Measurements from ENCODE around the gene BAHD1. TPM values are rescaled to one million over a fixed set of nuclear protein-coding genes. Genes with fewer than 3 reads are reported as not detected.

The BAHD1 gene
- total and polyA plus RNA-seq, 2 experiments from 2014 or later = 11.2 to 40.1 TPM

GRCh38 chr15:40418126-40418525 lies 22.6 kb upstream of the BAHD1 start:
- H3K4me2 ChIP-seq = no peak overlapping the region
- ATAC-seq = no peak
- no peaks in the 10 kb centered on the region for H3K9me3 Mint-ChIP-seq
- no peak overlapping the region for H3K4me3 Mint-ChIP-seq
- H3K4me1 ChIP-seq (ENCODE audit: insufficient read depth) = peaks cover 16% of the 10 kb centered on the region
- peaks cover 22% of the 10 kb centered on the region for H3K36me3 ChIP-seq (ENCODE audit: insufficient read depth)
- peaks cover 45% of the 10 kb centered on the region for H3K36me3 Mint-ChIP-seq (ENCODE audit: low read depth)
- no peak overlapping the region for H3K27ac Mint-ChIP-seq
- peaks cover 8% of the 10 kb centered on the region; the same call in 2 of the 3 replicates for H3K4me1 Mint-ChIP-seq
- H3K27me3 ChIP-seq (ENCODE audit: insufficient read depth) = 0 out of 2 replicates have a peak, but pooled peaks cover 5% of the 10 kb centered on the region
- DNase-seq (ENCODE audit: low spot score) = no peak
- no peak overlapping the region; the same call in 1 of the 2 replicates for H3K27ac ChIP-seq (ENCODE audit: low read depth)
- TF ChIP-seq POLR2AphosphoS5 (IDR thresholded peaks at IDR 0.05; ENCODE audit: low read depth) (no peak), STAT1 (IDR thresholded peaks at IDR 0.05; ENCODE audit: unreplicated experiment) (no peak), ZNF331 (CRISPR knock-in tag; IDR thresholded peaks at IDR 0.05; ENCODE audit: low read depth) (no peak), NANOG (IDR thresholded peaks at IDR 0.05; ENCODE audit: borderline replicate concordance) (no peak), EZH2 (IDR thresholded peaks at IDR 0.05; ENCODE audit: low read depth, unreplicated experiment) (no peak)
- peaks cover 17% of the 10 kb centered on the region for H3K27me3 Mint-ChIP-seq (ENCODE audit: insufficient read depth, low read depth, poor library complexity)
- H3K9me2 ChIP-seq (ENCODE audit: insufficient read depth) = no peaks in the 10 kb centered on the region
- no peak overlapping the region for H2AFZ ChIP-seq
- peaks cover 16% of the 10 kb centered on the region for H3F3A ChIP-seq (replicated peaks; ENCODE audit: low read depth)
- H3K4me3 ChIP-seq = no peak overlapping the region
- H4K20me1 ChIP-seq (replicated peaks; ENCODE audit: insufficient read depth) = no peaks in the 10 kb centered on the region; the same call in 1 of the 2 replicates
- H3K79me2 ChIP-seq (replicated peaks; ENCODE audit: insufficient read depth) = no peaks in the 10 kb centered on the region

- H3K79me2 ChIP-seq (replicated peaks; ENCODE audit: insufficient read depth) = no peaks in the 10 kb centered on the region
- TF ChIP-seq JUNB (IDR thresholded peaks at IDR 0.05; ENCODE audit: unreplicated experiment) (no peak), EZH2phosphoT487 (IDR thresholded peaks at IDR 0.05; ENCODE audit: unreplicated experiment) (no peak), CTCF (conservative IDR thresholded peaks at IDR 0.05; ENCODE audit: low read depth in 2 of 2) (no peak), NANOG (IDR thresholded peaks at IDR 0.05; ENCODE audit: borderline replicate concordance) (no peak)
- H3K27ac Mint-ChIP-seq = no peak overlapping the region
- H3K36me3 ChIP-seq (ENCODE audit: insufficient read depth) = 0 out of 2 replicates have a peak, but pooled peaks cover 9% of the 10 kb centered on the region
- H4K20me1 ChIP-seq (replicated peaks; ENCODE audit: insufficient read depth) = no peaks in the 10 kb centered on the region; the same call in 1 of the 2 replicates
- peaks cover 16% of the 10 kb centered on the region for H3F3A ChIP-seq (replicated peaks; ENCODE audit: low read depth)
- peaks cover 17% of the 10 kb centered on the region for H3K27me3 Mint-ChIP-seq (ENCODE audit: insufficient read depth, low read depth, poor library complexity)
- ATAC-seq (no peak), DNase-seq (ENCODE audit: low spot score) (no peak)
- H3K4me1 ChIP-seq (ENCODE audit: insufficient read depth) = peaks cover 16% of the 10 kb centered on the region
- no peak overlapping the region for H3K4me3 ChIP-seq
- H3K9me2 ChIP-seq (ENCODE audit: insufficient read depth) = no peaks in the 10 kb centered on the region
- peaks cover 8% of the 10 kb centered on the region; the same call in 2 of the 3 replicates for H3K4me1 Mint-ChIP-seq
- no peaks in the 10 kb centered on the region for H3K9me3 Mint-ChIP-seq
- no peak overlapping the region for H2AFZ ChIP-seq
- H3K27ac ChIP-seq (ENCODE audit: low read depth) = peak overlapping the region; percentile 18; the same call in 1 of the 2 replicates
- H3K27me3 ChIP-seq (ENCODE audit: insufficient read depth) = 0 out of 2 replicates have a peak, but pooled peaks cover 5% of the 10 kb centered on the region
- H3K36me3 Mint-ChIP-seq (ENCODE audit: low read depth) = peaks cover 26% of the 10 kb centered on the region
- H3K4me3 Mint-ChIP-seq = no peak overlapping the region
- no peak overlapping the region for H3K4me2 ChIP-seq
These were observed 20.6 kb upstream of the BAHD1 start for GRCh38 chr15:40420071-40420713.

Measured in GM23338 (cell line).